Cardiac atrium fibroblast (primary cell): ENCODE measurements around the gene CYP19A1. TPM values are rescaled to one million over a fixed set of nuclear protein-coding genes. Genes with fewer than 3 reads are reported as not detected.

ENCODE experiments used
- total RNA-seq: library from RNA; depleted of rRNA; stranded (reverse); fragments of >200 nt; gene quantifications from 2 replicates; pipeline ENCODE4 v1.2.3, GENCODE V29; 2015

Gene CYP19A1
- total RNA-seq, result 0.18 TPM in 1 of 2 replicates, not detected in the other

GRCh38 chr15:51338496-51338895 lies at the start of gene CYP19A1:
CYP19A1 (minus strand) TSS chr15:51338596; CDS start chr15:51242912, 95,684 bp downstream.

GRCh38 chr15:51341366-51342226 lies 3.2 kb upstream of the CYP19A1 start, which contains the start of gene GLDN:
GLDN (plus strand) TSS chr15:51341655; CDS start chr15:51341685, 30 bp downstream.

Other genes starting within 250 kb of the CYP19A1 start
- gene TNFAIP8L3, start 243.7 kb downstream of the CYP19A1 start, total RNA-seq, result 3.8 and 8.1 TPM in 2 replicates
- 0.36 TPM in 1 of 2 replicates, not detected in the other for gene GLDN, start 3.1 kb upstream of the CYP19A1 start, total RNA-seq